T-helper 1 cell treated with Interleukin-12 subunit alpha and Interleukin-12 subunit beta and Interleukin-4 antibody, amounts not matched to agents 30 μg/mL and 1 μg/mL, for 36 hours (primary cell): Measurements from ENCODE around the gene PRCC.

Experiments used
- H3K27ac Mint-ChIP-seq: one replicate; pipeline ENCODE4 v1.8.0; 2021; ENCODE audit warnings: mild to moderate bottlenecking, mixed read lengths
- H3K27me3 Mint-ChIP-seq: one replicate; pipeline ENCODE4 v1.8.0; 2021; ENCODE audit warnings: low read depth, mixed read lengths
- H3K36me3 Mint-ChIP-seq: one replicate; pipeline ENCODE4 v1.8.0; 2021; ENCODE audit warnings: low read depth, mixed read lengths
- H3K4me1 Mint-ChIP-seq: one replicate; pipeline ENCODE4 v1.8.0; 2021; ENCODE audit warnings: low read depth, mixed read lengths
- H3K4me3 Mint-ChIP-seq: one replicate; pipeline ENCODE4 v1.8.0; 2021; ENCODE audit warnings: mild to moderate bottlenecking, moderate library complexity, mixed read lengths
- H3K9me3 Mint-ChIP-seq: one replicate; pipeline ENCODE4 v1.8.0; 2021; ENCODE audit warnings: mixed read lengths

PRCC gene

GRCh38 chr1:156765666-156766065 is 1.7 kb upstream of the PRCC start:
- Mint-ChIP-seq H3K27ac (no peak overlapping the region), H3K36me3 (peaks cover 7% of the 10 kb centered on the region), H3K9me3 (no peaks in the 10 kb centered on the region), H3K27me3 (no peaks in the 10 kb centered on the region), H3K4me1 (peaks cover 24% of the 10 kb centered on the region), H3K4me3 (no peak overlapping the region)

DNA sequence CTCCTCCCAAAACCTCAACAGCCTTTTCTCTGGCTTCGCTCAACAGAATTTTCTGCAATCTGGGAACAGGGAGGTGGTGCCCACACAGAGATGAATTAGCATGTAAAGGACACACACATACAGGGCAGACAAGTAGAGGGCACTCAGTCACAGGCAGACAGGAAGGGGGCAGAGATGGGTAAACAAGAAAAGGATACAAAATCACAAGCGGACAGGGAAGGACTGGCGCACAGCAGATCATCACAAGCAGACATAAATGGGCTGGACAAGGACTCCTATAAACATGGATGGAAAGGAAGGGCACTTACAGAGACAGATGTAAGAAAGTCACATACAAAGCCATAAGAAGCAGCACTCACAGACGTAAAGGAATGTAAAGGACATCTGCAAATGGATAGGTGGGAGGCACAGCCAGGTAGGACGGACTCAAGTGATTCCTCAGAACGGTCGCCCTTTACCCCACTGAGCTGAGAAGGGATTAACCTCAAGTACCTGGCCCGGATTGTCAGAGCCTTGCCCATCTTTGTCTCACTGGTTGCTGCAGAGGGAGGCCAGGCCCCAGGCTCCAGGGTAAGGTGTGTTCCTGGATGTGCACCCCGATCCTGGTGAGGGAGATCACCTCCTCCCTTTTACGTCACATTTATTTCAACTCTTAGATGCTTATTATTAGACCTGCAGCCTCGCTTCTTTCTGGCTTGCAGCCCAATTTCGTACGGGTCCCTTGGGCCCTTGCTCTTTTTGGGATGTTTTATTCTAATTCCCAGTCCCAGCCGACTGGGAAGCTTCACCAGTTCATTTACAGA is 836 bp upstream of the PRCC start:
- Mint-ChIP-seq H3K9me3 (no peaks in the 10 kb centered on the region), H3K4me3 (no peak overlapping the region), H3K27ac (no peak overlapping the region)

GRCh38 chr1:156767879-156768604 is 707 bp downstream of the PRCC start:
- H3K27me3 Mint-ChIP-seq, result no peaks in the 10 kb centered on the region
- H3K9me3 Mint-ChIP-seq, result no peaks in the 10 kb centered on the region
- no peak overlapping the region for H3K27ac Mint-ChIP-seq
- H3K36me3 Mint-ChIP-seq, result peaks cover 14% of the 10 kb centered on the region
- peaks cover 38% of the 10 kb centered on the region for H3K4me1 Mint-ChIP-seq
- H3K4me3 Mint-ChIP-seq, result no peak overlapping the region

More for the DNA sequence above, 836 bp upstream of the PRCC start:
- Mint-ChIP-seq H3K27me3 (no peaks in the 10 kb centered on the region), H3K4me1 (peaks cover 32% of the 10 kb centered on the region), H3K36me3 (peaks cover 14% of the 10 kb centered on the region)

- Mint-ChIP-seq H3K9me3 (no peaks in the 10 kb centered on the region), H3K4me3 (no peak overlapping the region), H3K4me1 (peaks cover 44% of the 10 kb centered on the region), H3K36me3 (peaks cover 20% of the 10 kb centered on the region), H3K27ac (no peak overlapping the region), H3K27me3 (no peaks in the 10 kb centered on the region)
Measured at GRCh38 chr1:156768610-156769295, 1.4 kb downstream of the PRCC start.

GRCh38 chr1:156772222-156772621 is 4.9 kb downstream of the PRCC start:
- Mint-ChIP-seq H3K4me1 (peaks cover 46% of the 10 kb centered on the region), H3K27ac (no peak overlapping the region), H3K36me3 (peaks cover 24% of the 10 kb centered on the region)

DNA sequence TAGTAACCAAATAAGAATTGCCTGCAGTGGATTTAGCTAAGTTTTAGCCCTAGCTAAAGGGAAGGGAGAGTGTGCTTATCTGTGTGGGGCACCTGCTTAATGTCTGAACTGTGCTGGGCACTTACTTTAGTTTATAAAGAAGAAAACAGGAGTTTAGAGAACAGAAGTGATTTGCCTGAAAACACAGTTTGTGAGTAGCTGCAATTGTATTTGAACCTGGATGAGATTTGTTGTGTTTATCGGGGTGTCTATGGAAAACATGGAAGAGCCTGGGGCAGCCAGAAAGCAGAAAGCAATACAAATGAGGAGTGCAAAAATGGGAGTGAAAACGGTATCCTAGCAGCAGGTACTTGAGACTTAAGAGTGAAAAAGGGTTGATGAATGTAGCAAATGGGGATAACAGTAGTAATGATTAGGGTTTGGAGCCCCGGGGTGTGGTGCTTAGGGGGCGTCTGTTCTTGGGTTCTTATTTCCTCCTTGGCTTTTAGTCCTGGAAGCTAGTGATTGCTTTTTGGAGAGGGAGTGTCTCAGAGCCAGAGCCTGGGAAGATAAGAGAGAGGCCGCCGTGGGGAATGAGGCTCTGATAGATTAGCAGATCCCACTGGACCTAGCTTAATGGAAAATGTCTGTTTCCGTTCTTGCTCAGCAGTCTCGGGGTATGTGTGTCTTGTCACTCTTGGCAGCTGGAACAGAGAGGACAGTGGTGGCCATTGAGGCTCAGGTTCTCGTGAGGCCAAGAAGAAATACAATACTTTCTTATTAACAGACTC is 5.6 kb downstream of the PRCC start:
- Mint-ChIP-seq H3K36me3 (peaks cover 24% of the 10 kb centered on the region), H3K4me3 (no peak overlapping the region), H3K4me1 (peaks cover 51% of the 10 kb centered on the region), H3K27ac (no peak overlapping the region), H3K27me3 (no peaks in the 10 kb centered on the region), H3K9me3 (no peaks in the 10 kb centered on the region)

More at GRCh38 chr1:156772222-156772621, 4.9 kb downstream of the PRCC start:
- Mint-ChIP-seq H3K27me3 (no peaks in the 10 kb centered on the region), H3K9me3 (no peaks in the 10 kb centered on the region), H3K4me3 (no peak overlapping the region)

- Mint-ChIP-seq H3K4me1 (peaks cover 50% of the 10 kb centered on the region), H3K27me3 (no peaks in the 10 kb centered on the region), H3K27ac (no peak overlapping the region), H3K4me3 (no peak overlapping the region), H3K9me3 (no peaks in the 10 kb centered on the region), H3K36me3 (peaks cover 24% of the 10 kb centered on the region)
Measured at GRCh38 chr1:156773607-156774006, 6.3 kb downstream of the PRCC start.

GRCh38 chr1:156775799-156776198 is 8.5 kb downstream of the PRCC start:
- H3K36me3 Mint-ChIP-seq, result peaks cover 16% of the 10 kb centered on the region
- peaks cover 35% of the 10 kb centered on the region for H3K4me1 Mint-ChIP-seq
- H3K4me3 Mint-ChIP-seq, result no peak overlapping the region
- no peak overlapping the region for H3K27ac Mint-ChIP-seq
- H3K27me3 Mint-ChIP-seq, result no peaks in the 10 kb centered on the region
- no peaks in the 10 kb centered on the region for H3K9me3 Mint-ChIP-seq

- H3K27me3 Mint-ChIP-seq, result no peaks in the 10 kb centered on the region
- H3K36me3 Mint-ChIP-seq, result peaks cover 20% of the 10 kb centered on the region
- no peaks in the 10 kb centered on the region for H3K9me3 Mint-ChIP-seq
- H3K4me1 Mint-ChIP-seq, result peaks cover 40% of the 10 kb centered on the region
- no peak overlapping the region for H3K27ac Mint-ChIP-seq
- H3K4me3 Mint-ChIP-seq, result no peak overlapping the region
Measured at GRCh38 chr1:156776942-156777341, 9.6 kb downstream of the PRCC start.

GRCh38 chr1:156777573-156777972 is 10.2 kb downstream of the PRCC start:
- H3K36me3 Mint-ChIP-seq, result peaks cover 25% of the 10 kb centered on the region

DNA sequence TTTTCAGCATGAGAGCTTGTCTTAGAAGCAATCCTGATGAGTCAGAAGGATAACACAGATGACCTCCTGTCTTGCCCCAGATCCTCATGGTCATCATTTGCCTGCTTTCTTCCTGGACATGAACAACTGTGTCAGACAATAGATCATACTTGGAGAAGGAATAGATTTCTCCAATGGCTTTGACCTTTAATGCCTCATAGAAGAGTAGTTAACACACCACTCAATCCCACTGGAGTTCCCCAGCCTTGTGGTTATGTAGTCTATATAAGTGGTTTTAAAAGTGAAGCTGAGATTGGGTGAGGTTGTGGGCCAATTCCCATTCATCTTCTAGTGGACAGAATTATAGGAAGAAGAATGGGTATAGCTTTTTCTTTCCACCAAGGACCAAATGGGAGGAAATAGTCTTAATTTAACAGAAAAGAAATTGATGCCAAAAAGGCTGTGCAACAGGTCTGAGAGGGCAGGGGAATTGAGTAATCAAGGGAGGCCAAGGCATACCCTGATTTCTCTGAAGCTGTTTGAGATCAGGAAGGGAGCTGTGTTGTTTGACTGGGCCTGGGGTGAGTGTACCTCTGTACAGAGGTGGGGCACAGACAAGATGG is 14.4 kb downstream of the PRCC start:
- H3K27me3 Mint-ChIP-seq, result no peaks in the 10 kb centered on the region
- H3K36me3 Mint-ChIP-seq, result peaks cover 28% of the 10 kb centered on the region
- H3K4me3 Mint-ChIP-seq, result no peak overlapping the region
- H3K9me3 Mint-ChIP-seq, result no peaks in the 10 kb centered on the region
- peaks cover 29% of the 10 kb centered on the region for H3K4me1 Mint-ChIP-seq
- peak overlapping the region; percentile 17 for H3K27ac Mint-ChIP-seq

More at GRCh38 chr1:156777573-156777972, 10.2 kb downstream of the PRCC start:
- peak overlapping the region; percentile 10 for H3K27ac Mint-ChIP-seq
- no peaks in the 10 kb centered on the region for H3K27me3 Mint-ChIP-seq
- H3K4me1 Mint-ChIP-seq, result peaks cover 45% of the 10 kb centered on the region
- H3K4me3 Mint-ChIP-seq, result no peak overlapping the region
- H3K9me3 Mint-ChIP-seq, result no peaks in the 10 kb centered on the region

DNA sequence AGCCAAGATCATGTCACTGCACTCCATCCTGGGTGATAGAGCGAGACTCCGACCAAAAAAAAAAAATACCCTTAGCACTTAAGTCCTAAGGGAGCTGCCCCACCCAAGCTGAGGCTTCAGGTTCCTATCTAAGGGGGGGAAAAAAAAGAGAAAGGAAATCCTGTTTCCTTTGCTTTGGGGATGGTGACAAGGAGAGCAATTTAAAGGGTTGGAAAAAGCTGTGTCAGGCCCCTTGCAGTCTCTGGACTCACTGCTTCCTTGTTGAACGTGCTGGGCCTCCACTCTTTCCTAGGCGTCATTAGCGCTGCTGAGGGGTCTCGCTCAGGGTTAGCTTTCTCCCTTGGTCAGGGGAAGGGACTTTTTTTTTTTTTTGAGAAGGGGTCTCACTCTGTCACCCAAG is 18.1 kb downstream of the PRCC start:
- no peaks in the 10 kb centered on the region for H3K9me3 Mint-ChIP-seq
- no peaks in the 10 kb centered on the region for H3K27me3 Mint-ChIP-seq
- peaks cover 18% of the 10 kb centered on the region for H3K4me1 Mint-ChIP-seq
- peaks cover 37% of the 10 kb centered on the region for H3K36me3 Mint-ChIP-seq
- no peak overlapping the region for H3K27ac Mint-ChIP-seq
- H3K4me3 Mint-ChIP-seq, result no peak overlapping the region

DNA sequence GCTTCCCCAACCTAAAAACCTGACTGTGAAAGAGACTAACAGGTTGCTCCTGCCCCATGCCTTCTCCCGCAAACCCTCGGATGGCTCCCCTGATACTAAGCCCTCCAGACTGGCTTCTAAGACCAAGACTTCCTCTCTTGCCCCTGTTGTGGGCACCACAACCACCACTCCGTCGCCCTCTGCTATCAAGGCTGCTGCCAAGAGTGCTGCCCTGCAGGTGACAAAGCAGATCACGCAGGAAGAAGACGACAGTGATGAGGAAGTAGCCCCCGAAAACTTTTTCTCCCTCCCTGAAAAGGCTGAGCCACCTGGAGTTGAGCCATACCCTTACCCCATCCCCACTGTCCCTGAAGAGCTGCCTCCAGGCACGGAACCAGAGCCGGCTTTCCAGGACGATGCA is 19.3 kb downstream of the PRCC start:
- Mint-ChIP-seq H3K36me3 (peaks cover 34% of the 10 kb centered on the region), H3K9me3 (no peaks in the 10 kb centered on the region), H3K27me3 (no peaks in the 10 kb centered on the region), H3K4me3 (no peak overlapping the region), H3K27ac (no peak overlapping the region), H3K4me1 (peaks cover 10% of the 10 kb centered on the region)

GRCh38 chr1:156788136-156788535 is 20.8 kb downstream of the PRCC start:
- Mint-ChIP-seq H3K9me3 (no peaks in the 10 kb centered on the region), H3K27ac (no peak overlapping the region), H3K36me3 (peaks cover 28% of the 10 kb centered on the region), H3K27me3 (no peaks in the 10 kb centered on the region), H3K4me3 (no peak overlapping the region), H3K4me1 (no peaks in the 10 kb centered on the region)
